ENCODE data around the gene NBDY.

The NBDY gene

GRCh38 chrX:56786889-56787733 is 58.1 kb downstream of the NBDY start:
- H3K36me3 ChIP-seq = no peaks in the 10 kb centered on the region
- no peaks in the 10 kb centered on the region for H3K4me1 ChIP-seq
- H3K9me3 ChIP-seq = no peaks in the 10 kb centered on the region
- no peak for TF ChIP-seq CTCF (IDR thresholded peaks at IDR 0.05; ENCODE audit: low read depth, low read length)
- no peak for DNase-seq
- H3K27me3 ChIP-seq = no peaks in the 10 kb centered on the region
- H3K4me3 ChIP-seq (ENCODE audit: low read depth, low read length) = no peak overlapping the region

DNA sequence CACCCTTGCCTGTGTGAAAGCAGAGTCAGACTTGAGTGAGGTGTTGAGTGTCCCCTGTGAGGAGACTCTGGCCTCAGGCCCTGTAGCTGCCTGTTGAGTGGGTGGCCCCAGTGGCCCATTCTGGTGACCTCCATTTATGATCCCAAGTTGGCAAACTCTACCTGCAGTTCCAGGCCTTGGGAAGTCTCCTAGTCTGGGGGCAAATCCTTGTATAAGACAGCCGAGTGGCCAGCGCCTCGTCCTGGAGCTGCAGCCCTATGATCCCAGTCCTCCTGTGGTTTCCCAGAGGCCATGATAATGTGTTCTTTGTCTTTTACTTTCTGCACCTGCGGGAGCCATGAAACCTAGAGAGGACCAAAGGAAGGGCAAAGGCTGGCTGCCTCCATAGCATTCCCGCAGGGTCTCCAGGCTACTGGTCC is 58.7 kb downstream of the NBDY start:
- no peak for TF ChIP-seq CTCF (IDR thresholded peaks at IDR 0.05; ENCODE audit: low read depth, low read length)
- Histone ChIP-seq H3K36me3 (no peaks in the 10 kb centered on the region), H3K4me1 (no peaks in the 10 kb centered on the region)

GRCh38 chrX:56788229-56788628 is 59.2 kb downstream of the NBDY start:
- H3K4me1 ChIP-seq = no peaks in the 10 kb centered on the region
- H3K9me3 ChIP-seq = no peaks in the 10 kb centered on the region
- no peaks in the 10 kb centered on the region for H3K27me3 ChIP-seq
- H3K36me3 ChIP-seq = no peaks in the 10 kb centered on the region
- TF ChIP-seq CTCF (IDR thresholded peaks at IDR 0.05; ENCODE audit: low read depth, low read length) = no peak
- H3K4me3 ChIP-seq (ENCODE audit: low read depth, low read length) = no peak overlapping the region
- DNase-seq = no peak

More for the DNA sequence above, 58.7 kb downstream of the NBDY start:
- Histone ChIP-seq H3K9me3 (no peaks in the 10 kb centered on the region), H3K27me3 (no peaks in the 10 kb centered on the region), H3K4me3 (ENCODE audit: low read depth, low read length) (no peak overlapping the region)
- no peak for DNase-seq

GRCh38 chrX:56788717-56789122 is 59.7 kb downstream of the NBDY start:
- Histone ChIP-seq H3K9me3 (no peaks in the 10 kb centered on the region), H3K36me3 (no peaks in the 10 kb centered on the region), H3K4me3 (ENCODE audit: low read depth, low read length) (no peak overlapping the region), H3K4me1 (no peaks in the 10 kb centered on the region), H3K27me3 (no peaks in the 10 kb centered on the region)
- DNase-seq = no peak
- TF ChIP-seq CTCF (IDR thresholded peaks at IDR 0.05; ENCODE audit: low read depth, low read length) = no peak

GRCh38 chrX:56789518-56790070 is 60.6 kb downstream of the NBDY start:
- Histone ChIP-seq H3K27me3 (no peaks in the 10 kb centered on the region), H3K4me1 (no peaks in the 10 kb centered on the region), H3K9me3 (no peaks in the 10 kb centered on the region), H3K4me3 (ENCODE audit: low read depth, low read length) (no peak overlapping the region), H3K36me3 (no peaks in the 10 kb centered on the region)
- TF ChIP-seq CTCF (IDR thresholded peaks at IDR 0.05; ENCODE audit: low read depth, low read length) = no peak
- DNase-seq = no peak

DNA sequence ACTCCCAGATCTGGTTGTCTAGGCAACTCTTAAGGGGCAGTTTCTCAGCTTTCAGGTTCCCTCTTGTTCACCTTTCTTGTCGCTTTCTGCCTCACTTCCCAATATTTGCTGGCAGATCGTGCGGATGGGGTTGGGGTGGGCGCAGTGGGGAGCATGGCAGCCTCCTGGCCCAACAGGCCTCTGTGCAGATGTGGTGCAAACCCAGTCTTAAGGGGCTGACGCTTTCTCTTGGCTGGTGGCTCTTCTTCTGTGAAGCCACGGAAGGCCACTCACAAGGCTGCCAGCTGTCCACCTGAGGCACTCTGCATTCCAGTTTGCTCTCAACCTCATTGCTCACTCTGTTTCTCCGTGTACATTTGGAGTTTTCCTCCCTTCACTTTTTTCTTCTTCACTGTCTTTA is 61.7 kb downstream of the NBDY start:
- Histone ChIP-seq H3K36me3 (no peaks in the 10 kb centered on the region), H3K4me1 (no peaks in the 10 kb centered on the region), H3K27me3 (no peaks in the 10 kb centered on the region), H3K4me3 (ENCODE audit: low read depth, low read length) (no peak overlapping the region), H3K9me3 (no peaks in the 10 kb centered on the region)
- TF ChIP-seq CTCF (IDR thresholded peaks at IDR 0.05; ENCODE audit: low read depth, low read length) = no peak
- no peak for DNase-seq

Data from BE2C (cell line).